ENCODE measurements around the gene CYP1A1. TPM values are rescaled to one million over a fixed set of nuclear protein-coding genes. Genes with fewer than 3 reads are reported as not detected.
"Not testable (repeated sequence)": the region's sequence is repeated elsewhere in the genome, so short reads cannot be mapped to it uniquely, and the experiment has no call there.

CYP1A1 gene
- total and polyA plus RNA-seq, 2 of the 13 experiments (the other 11 are each of a cell fraction or from before 2014, with no cell fraction given) = 7.9 to 8.0 TPM

DNA sequence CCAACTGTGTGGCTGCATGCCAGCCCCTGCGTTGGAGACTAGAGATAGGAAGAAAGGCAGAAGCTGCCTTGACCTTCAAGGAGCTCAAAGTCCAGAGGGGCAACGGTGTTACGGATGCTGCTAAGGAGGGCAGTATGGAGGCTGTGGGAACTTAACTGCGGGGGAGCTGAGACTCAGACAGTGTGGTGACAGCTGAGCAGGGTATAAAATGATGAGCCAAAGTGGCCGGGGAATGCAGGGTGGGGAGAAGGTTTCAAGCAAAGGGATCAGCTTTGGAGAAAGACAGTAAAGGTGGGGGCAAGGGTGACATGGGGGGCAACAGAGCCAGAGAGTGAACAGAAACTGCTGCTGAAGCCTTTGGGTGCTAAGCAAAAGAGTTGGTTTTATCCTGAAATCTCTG lies 17.1 kb upstream of the CYP1A1 start:
- no peak for ATAC-seq
- ChIA-PET POLR2A (no interaction called here), CTCF (ENCODE audit: low intra/inter-chr PET ratio, low total read pairs) (no interaction called here)
- Histone ChIP-seq H3K27ac (ENCODE audit: extremely low read length, insufficient read depth, low read length) (no peak overlapping the region), H3K4me2 (ENCODE audit: low read depth, low read length) (no peak overlapping the region), H3K9ac (ENCODE audit: insufficient read depth, low read depth, low read length) (no peak overlapping the region), H3K79me2 (ENCODE audit: insufficient read depth, low read length) (no peaks in the 10 kb centered on the region), H2AFZ (ENCODE audit: low read length) (no peak overlapping the region), H3K4me3 (replicated peaks in 1 of 3; ENCODE audit: insufficient read depth in 1 of 3, low read depth in 2 of 3, low read length in 3 of 3) (no peak overlapping the region), H4K20me1 (ENCODE audit: insufficient read depth, low read length) (no peaks in the 10 kb centered on the region), H3K27me3 (ENCODE audit: control insufficient read depth in 1 of 2, insufficient read depth in 2 of 2, low read length in 2 of 2) (no peaks in the 10 kb centered on the region), H3K9me3 (ENCODE audit: low read length) (peaks cover 5% of the 10 kb centered on the region), H3K36me3 (replicated peaks in 1 of 2; ENCODE audit: control insufficient read depth in 1 of 2, insufficient read depth in 2 of 2, low read length in 2 of 2) (no peaks in the 10 kb centered on the region), H3K4me1 (ENCODE audit: insufficient read depth, low read length) (peaks cover 3% of the 10 kb centered on the region; the same call in 1 of the 2 replicates)
- in situ Hi-C loops (cut with HindIII; ENCODE audit: extremely low pct_ligation_motif_present, low pct_unique_long_range_greater_than_20kb) = no loop called here
- BruUV-seq (replicated peaks) = no TSS peak
- TF ChIP-seq ZSCAN31 (CRISPR knock-in tag; IDR thresholded peaks at IDR 0.05; ENCODE audit: low read depth) (no peak), ZFP1 (CRISPR knock-in tag; IDR thresholded peaks at IDR 0.05) (peak; percentile 79; the same call in 1 of the 2 replicates)
- no peak for FAIRE-seq
- 94% methylated on average over 5 of the region's 5 CpGs for WGBS (ENCODE audit: low lambda C conversion rate)
- intact Hi-C loops (cut with micrococcal nuclease; ENCODE audit: unreplicated experiment) = no loop called here
- DNase-seq (ENCODE audit: low spot score) = no peak

DNA sequence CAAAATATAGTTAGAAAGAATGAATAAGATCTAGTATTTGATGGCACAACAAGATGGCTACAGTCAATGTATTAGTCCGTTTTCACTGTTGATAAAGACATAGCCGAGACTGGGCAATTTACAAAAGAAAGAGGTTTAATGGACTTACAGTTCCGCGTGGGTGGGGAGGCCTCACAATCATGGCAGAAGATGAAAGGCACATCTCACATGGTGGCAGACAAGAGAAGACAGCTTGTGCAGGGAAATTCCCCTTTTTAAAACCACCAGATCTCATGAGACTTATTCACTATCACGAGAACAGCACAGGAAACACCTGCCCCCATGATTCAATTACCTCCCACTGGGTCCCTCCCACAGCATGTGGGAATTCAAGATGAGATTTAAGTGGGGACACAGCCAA lies 12.9 kb upstream of the CYP1A1 start:
- POLR2A ChIA-PET; H3K4me3 ChIP-seq (replicated peaks in 1 of 3; ENCODE audit: insufficient read depth in 1 of 3, low read depth in 2 of 3, low read length in 3 of 3); ATAC-seq; H3K27me3 ChIP-seq (ENCODE audit: control insufficient read depth in 1 of 2, insufficient read depth in 2 of 2, low read length in 2 of 2); H3K36me3 ChIP-seq (replicated peaks in 1 of 2; ENCODE audit: control insufficient read depth in 1 of 2, insufficient read depth in 2 of 2, low read length in 2 of 2); H4K20me1 ChIP-seq (ENCODE audit: insufficient read depth, low read length); in situ Hi-C loops (cut with HindIII; ENCODE audit: extremely low pct_ligation_motif_present, low pct_unique_long_range_greater_than_20kb); DNase-seq (ENCODE audit: low spot score); H3K27ac ChIP-seq (ENCODE audit: extremely low read length, insufficient read depth, low read length); BruUV-seq (replicated peaks); intact Hi-C loops (cut with micrococcal nuclease; ENCODE audit: unreplicated experiment); CTCF ChIA-PET (ENCODE audit: low intra/inter-chr PET ratio, low total read pairs); FAIRE-seq; H2AFZ ChIP-seq (ENCODE audit: low read length); H3K79me2 ChIP-seq (ENCODE audit: insufficient read depth, low read length); H3K9ac ChIP-seq (ENCODE audit: insufficient read depth, low read depth, low read length); H3K9me3 ChIP-seq (ENCODE audit: low read length); H3K4me2 ChIP-seq (ENCODE audit: low read depth, low read length): not testable (repeated sequence)
- H3K4me1 ChIP-seq (ENCODE audit: insufficient read depth, low read length) = peaks cover 23% of the 10 kb centered on the region
- WGBS (ENCODE audit: low lambda C conversion rate) = 88% methylated on average over 5 of the region's 5 CpGs

- Histone ChIP-seq H2AFZ (ENCODE audit: low read length) (no peak overlapping the region), H3K36me3 (replicated peaks in 1 of 2; ENCODE audit: control insufficient read depth in 1 of 2, insufficient read depth in 2 of 2, low read length in 2 of 2) (no peaks in the 10 kb centered on the region), H3K4me1 (ENCODE audit: insufficient read depth, low read length) (peaks cover 50% of the 10 kb centered on the region), H3K79me2 (ENCODE audit: insufficient read depth, low read length) (no peaks in the 10 kb centered on the region), H3K27ac (ENCODE audit: extremely low read length, insufficient read depth, low read length) (no peak overlapping the region), H4K20me1 (ENCODE audit: insufficient read depth, low read length) (no peaks in the 10 kb centered on the region), H3K4me3 (replicated peaks in 1 of 3; ENCODE audit: insufficient read depth in 1 of 3, low read depth in 2 of 3, low read length in 3 of 3) (no peak overlapping the region), H3K9me3 (ENCODE audit: low read length) (no peaks in the 10 kb centered on the region), H3K4me2 (ENCODE audit: low read depth, low read length) (no peak overlapping the region), H3K9ac (ENCODE audit: insufficient read depth, low read depth, low read length) (no peak overlapping the region), H3K27me3 (ENCODE audit: control insufficient read depth in 1 of 2, insufficient read depth in 2 of 2, low read length in 2 of 2) (no peaks in the 10 kb centered on the region)
- no peak for FAIRE-seq
- ChIA-PET CTCF (ENCODE audit: low intra/inter-chr PET ratio, low total read pairs) (no interaction called here), POLR2A (interaction anchor here (1.0 kb wide), 1 partner anchor 9 kb away, joined by 5 read pairs; no protein-coding TSS in a partner anchor)
- DNase-seq (ENCODE audit: low spot score) = no peak
- BruUV-seq (replicated peaks) = no TSS peak
- intact Hi-C loops (cut with micrococcal nuclease; ENCODE audit: unreplicated experiment) = no loop called here
- ATAC-seq = no peak
- 84% methylated on average over 3 of the region's 3 CpGs for WGBS (ENCODE audit: low lambda C conversion rate)
- TF ChIP-seq CEBPB (IDR thresholded peaks at IDR 0.05; ENCODE audit: borderline replicate concordance, low read depth, low read length) (0 out of 2 replicates have a peak, but pooled peaks have one; percentile 33), KMT2A (CRISPR knock-in tag; IDR thresholded peaks at IDR 0.05) (no peak), ZNF75D (CRISPR knock-in tag; IDR thresholded peaks at IDR 0.05; ENCODE audit: borderline replicate concordance) (no peak)
- in situ Hi-C loops (cut with HindIII; ENCODE audit: extremely low pct_ligation_motif_present, low pct_unique_long_range_greater_than_20kb) = no loop called here
Measured at GRCh38 chr15:74735305-74735704, 10.0 kb upstream of the CYP1A1 start.
